GM19468 (cell line): ENCODE results near the gene C2orf49.

Source experiments
- ATAC-seq: cut with Tn5 transposase; IDR thresholded peaks from one replicate; pipeline ENCODE4 v1.9.1; 2021; ENCODE audit warnings: mild to moderate bottlenecking, moderate library complexity, moderate number of reproducible peaks; ENCODE audit not compliant: unreplicated experiment; ENCODE audit errors: extremely low read depth

Gene C2orf49

GRCh38 chr2:105380432-105381100 is 43.2 kb downstream of the C2orf49 start:
- ATAC-seq, result no peak

- ATAC-seq, result no peak
Measured at GRCh38 chr2:105381101-105381668, 43.8 kb downstream of the C2orf49 start.

GRCh38 chr2:105382177-105382576 is 44.8 kb downstream of the C2orf49 start:
- ATAC-seq, result no peak

GRCh38 chr2:105383432-105384166 is 46.3 kb downstream of the C2orf49 start:
- ATAC-seq, result no peak

- no peak for ATAC-seq
Measured at GRCh38 chr2:105384216-105384615, 46.9 kb downstream of the C2orf49 start.

- no peak for ATAC-seq
Measured at GRCh38 chr2:105384861-105385260, 47.5 kb downstream of the C2orf49 start.

- ATAC-seq, result no peak
Measured at GRCh38 chr2:105385731-105386540, 48.6 kb downstream of the C2orf49 start.

- ATAC-seq, result no peak
Measured at GRCh38 chr2:105387225-105387624, 49.9 kb downstream of the C2orf49 start.

- no peak for ATAC-seq
Measured at GRCh38 chr2:105388971-105389381, 51.6 kb downstream of the C2orf49 start.

- ATAC-seq, result no peak
Measured at GRCh38 chr2:105390454-105390853, 53.1 kb downstream of the C2orf49 start.

GRCh38 chr2:105391058-105391627 is 53.8 kb downstream of the C2orf49 start:
- no peak for ATAC-seq

GRCh38 chr2:105391763-105392662 is 54.7 kb downstream of the C2orf49 start:
- no peak for ATAC-seq

- ATAC-seq, result no peak
Measured at GRCh38 chr2:105393373-105394055, 56.2 kb downstream of the C2orf49 start.

GRCh38 chr2:105394951-105395611 is 57.7 kb downstream of the C2orf49 start:
- ATAC-seq, result no peak

- ATAC-seq, result no peak
Measured at GRCh38 chr2:105395691-105396090, 58.4 kb downstream of the C2orf49 start.

- ATAC-seq, result no peak
Measured at GRCh38 chr2:105396254-105397024, 59.1 kb downstream of the C2orf49 start.

- ATAC-seq, result no peak
Measured at GRCh38 chr2:105397025-105397722, 59.8 kb downstream of the C2orf49 start.
